OCI-LY3 (cell line): ENCODE data around the gene ZC3H4.

ENCODE experiments used
- H2AFZ ChIP-seq: fragments of 200-600, 300-600 bp; shearing (Covaris generic); 2 replicates; pipeline ENCODE4 v1.6.0; 2014; ENCODE audit warnings: antibody characterized with exemption, low read depth, low read length
- H3K27ac ChIP-seq: fragments of 200-600, 300-600 bp; sonication (generic); 2 replicates; pipeline ENCODE4 v1.5.1; 2014; ENCODE audit warnings: mild to moderate bottlenecking, low read length, moderate library complexity, mixed read lengths
- H3K27me3 ChIP-seq: fragments of 200-600, 300-600 bp; sonication (generic); 2 replicates; pipeline ENCODE4 v1.6.1; 2014; ENCODE audit warnings: low read depth, low read length, mixed read lengths
- H3K36me3 ChIP-seq: fragments of 200-600, 300-600 bp; sonication (generic); replicated peaks from 2 replicates; pipeline ENCODE3; 2014; ENCODE audit warnings: low read depth, low read length, mixed read lengths
- H3K4me1 ChIP-seq: fragments of 300-600, 200-600 bp; sonication (generic); 2 replicates; pipeline ENCODE4 v1.6.1; 2014; ENCODE audit warnings: low read length, mixed read lengths
- H3K4me2 ChIP-seq: fragments of 200-600, 300-600 bp; sonication (generic); 2 replicates; pipeline ENCODE4 v1.6.1; 2014; ENCODE audit warnings: low read length, mixed read lengths
- H3K4me3 ChIP-seq: fragments of 300-600, 200-600 bp; sonication (generic); 2 replicates; pipeline ENCODE4 v1.5.1; 2014; ENCODE audit warnings: antibody characterized with exemption, mild to moderate bottlenecking, low read length, moderate library complexity
- H3K79me2 ChIP-seq: fragments of 300-600, 200-600 bp; shearing (Covaris generic); 2 replicates; pipeline ENCODE4 v1.6.1; 2014; ENCODE audit warnings: mild to moderate bottlenecking, low read length, mixed read lengths
- H3K9ac ChIP-seq: fragments of 300-600, 200-600 bp; shearing (Covaris generic); 2 replicates; pipeline ENCODE4 v1.6.0; 2014; ENCODE audit warnings: mild to moderate bottlenecking, low read length, moderate library complexity
- H3K9me3 ChIP-seq: fragments of 200-600, 300-600 bp; shearing (Covaris generic); 2 replicates; pipeline ENCODE4 v1.6.1; 2014; ENCODE audit warnings: low read length, mixed read lengths; ENCODE audit not compliant: insufficient read depth
- H4K20me1 ChIP-seq: fragments of 200-600, 300-600 bp; sonication (generic); 2 replicates; pipeline ENCODE4 v1.6.1; 2016; ENCODE audit warnings: low read length, mixed read lengths; ENCODE audit not compliant: insufficient read depth
- EZH2phosphoT487 ChIP-seq: fragments of 200-600 bp; shearing (Covaris generic); IDR thresholded peaks from 2 replicates; pipeline ENCODE4 v1.6.1; 2018; ENCODE audit warnings: antibody characterized with exemption, mixed run types, low read depth
- TF ChIP-seq, protein P1 (sequence below): fragments of 200-600, 300-600 bp; sonication (generic); IDR thresholded peaks from 2 replicates; pipeline ENCODE4 v1.5.1; 2014; ENCODE audit warnings: antibody characterized with exemption, low read length, low read depth

The ZC3H4 gene

GRCh38 chr19:47093254-47093653 is 20.3 kb downstream of the ZC3H4 start:
- Histone ChIP-seq H3K9ac (no peak overlapping the region), H3K4me3 (no peak overlapping the region), H3K36me3 (peaks cover 66% of the 10 kb centered on the region), H3K4me1 (no peaks in the 10 kb centered on the region), H2AFZ (no peak overlapping the region), H3K9me3 (no peaks in the 10 kb centered on the region), H3K27ac (no peak overlapping the region), H3K4me2 (no peak overlapping the region), H4K20me1 (peaks cover 45% of the 10 kb centered on the region), H3K27me3 (no peaks in the 10 kb centered on the region), H3K79me2 (peaks cover 70% of the 10 kb centered on the region)
- TF ChIP-seq, protein P1, sequence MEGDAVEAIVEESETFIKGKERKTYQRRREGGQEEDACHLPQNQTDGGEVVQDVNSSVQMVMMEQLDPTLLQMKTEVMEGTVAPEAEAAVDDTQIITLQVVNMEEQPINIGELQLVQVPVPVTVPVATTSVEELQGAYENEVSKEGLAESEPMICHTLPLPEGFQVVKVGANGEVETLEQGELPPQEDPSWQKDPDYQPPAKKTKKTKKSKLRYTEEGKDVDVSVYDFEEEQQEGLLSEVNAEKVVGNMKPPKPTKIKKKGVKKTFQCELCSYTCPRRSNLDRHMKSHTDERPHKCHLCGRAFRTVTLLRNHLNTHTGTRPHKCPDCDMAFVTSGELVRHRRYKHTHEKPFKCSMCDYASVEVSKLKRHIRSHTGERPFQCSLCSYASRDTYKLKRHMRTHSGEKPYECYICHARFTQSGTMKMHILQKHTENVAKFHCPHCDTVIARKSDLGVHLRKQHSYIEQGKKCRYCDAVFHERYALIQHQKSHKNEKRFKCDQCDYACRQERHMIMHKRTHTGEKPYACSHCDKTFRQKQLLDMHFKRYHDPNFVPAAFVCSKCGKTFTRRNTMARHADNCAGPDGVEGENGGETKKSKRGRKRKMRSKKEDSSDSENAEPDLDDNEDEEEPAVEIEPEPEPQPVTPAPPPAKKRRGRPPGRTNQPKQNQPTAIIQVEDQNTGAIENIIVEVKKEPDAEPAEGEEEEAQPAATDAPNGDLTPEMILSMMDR, result no peak
- TF ChIP-seq EZH2phosphoT487, result no peak

GRCh38 chr19:47089767-47090350 is 23.7 kb downstream of the ZC3H4 start:
- no peaks in the 10 kb centered on the region for H3K27me3 ChIP-seq
- H3K36me3 ChIP-seq, result peaks cover 65% of the 10 kb centered on the region
- H3K79me2 ChIP-seq, result peaks cover 36% of the 10 kb centered on the region
- H2AFZ ChIP-seq, result no peak overlapping the region
- TF ChIP-seq, protein P1, result no peak
- TF ChIP-seq EZH2phosphoT487, result no peak
- H3K4me3 ChIP-seq, result no peak overlapping the region
- H3K9ac ChIP-seq, result no peak overlapping the region
- no peak overlapping the region for H3K27ac ChIP-seq
- H4K20me1 ChIP-seq, result peaks cover 14% of the 10 kb centered on the region
- no peaks in the 10 kb centered on the region for H3K4me1 ChIP-seq
- H3K4me2 ChIP-seq, result no peak overlapping the region
- H3K9me3 ChIP-seq, result no peaks in the 10 kb centered on the region

DNA sequence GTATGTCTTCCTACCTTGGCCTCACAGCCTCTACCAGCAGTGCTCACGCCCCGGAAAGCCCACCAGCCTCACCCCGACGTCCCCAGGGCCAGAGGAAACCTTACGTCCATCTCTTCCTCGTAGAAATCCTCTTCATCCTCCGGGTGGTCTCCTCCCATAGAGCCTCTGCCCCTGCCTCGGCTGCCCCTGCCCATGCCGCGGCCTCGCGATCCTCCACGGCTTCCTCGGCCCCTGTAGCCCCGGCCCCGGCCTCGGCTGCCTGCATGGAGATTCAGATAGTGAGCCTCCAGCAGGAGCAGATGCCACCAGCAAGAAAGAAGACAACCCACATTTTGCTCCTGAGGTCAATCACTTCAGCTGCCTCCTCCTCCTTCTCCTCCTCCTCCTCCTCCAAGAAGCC is 27.3 kb downstream of the ZC3H4 start:
- Histone ChIP-seq H2AFZ (no peak overlapping the region), H3K36me3 (peaks cover 69% of the 10 kb centered on the region), H3K4me3 (no peak overlapping the region), H3K27me3 (no peaks in the 10 kb centered on the region), H3K9me3 (no peaks in the 10 kb centered on the region), H4K20me1 (peaks cover 7% of the 10 kb centered on the region), H3K4me1 (no peaks in the 10 kb centered on the region), H3K4me2 (no peak overlapping the region), H3K9ac (no peak overlapping the region), H3K27ac (no peak overlapping the region), H3K79me2 (peaks cover 11% of the 10 kb centered on the region; the same call in 1 of the 2 replicates)
- no peak for TF ChIP-seq EZH2phosphoT487
- TF ChIP-seq, protein P1, result no peak

- Histone ChIP-seq H3K36me3 (peaks cover 68% of the 10 kb centered on the region), H3K4me1 (no peaks in the 10 kb centered on the region), H3K27me3 (no peaks in the 10 kb centered on the region), H3K4me2 (no peak overlapping the region), H4K20me1 (peaks cover 3% of the 10 kb centered on the region; the same call in 1 of the 2 replicates), H3K4me3 (no peak overlapping the region), H2AFZ (no peak overlapping the region), H3K27ac (no peak overlapping the region), H3K9ac (no peak overlapping the region), H3K9me3 (no peaks in the 10 kb centered on the region), H3K79me2 (peaks cover 6% of the 10 kb centered on the region; the same call in 1 of the 2 replicates)
- no peak for TF ChIP-seq EZH2phosphoT487
- TF ChIP-seq, protein P1, result no peak
Measured at GRCh38 chr19:47084879-47085439, 28.6 kb downstream of the ZC3H4 start.
